ENCODE data around the gene ZCCHC7. TPM values are rescaled to one million over a fixed set of nuclear protein-coding genes. Genes with fewer than 3 reads are reported as not detected.

ZCCHC7 gene
- total and polyA plus RNA-seq, 2 of the 8 experiments (the other 6 are each of a cell fraction or from before 2014, with no cell fraction given), result 12.2 to 27.5 TPM

- FAIRE-seq, result no peak
- ChIA-PET CTCF (ENCODE audit: partially characterized antibody) (interaction anchor here (1.1 kb wide), 1 partner anchor 10 kb away, joined by 3 read pairs; no protein-coding TSS in a partner anchor), POLR2A (ENCODE audit: partially characterized antibody) (no interaction called here)
- no peaks in the 10 kb centered on the region for H3K27me3 ChIP-seq (replicated peaks in 1 of 4; ENCODE audit: control insufficient read depth in 3 of 4, extremely low read depth in 1 of 4, insufficient read depth in 3 of 4, low read length in 3 of 4)
- no peak overlapping the region for H2BK20ac ChIP-seq (ENCODE audit: low read length)
- no peak overlapping the region for H2BK12ac ChIP-seq (ENCODE audit: low read depth, low read length)
- no peaks in the 10 kb centered on the region for H3K4me1 ChIP-seq (replicated peaks in 1 of 4; ENCODE audit: control insufficient read depth in 3 of 4, insufficient read depth in 4 of 4, low read length in 3 of 4)
- H2AK5ac ChIP-seq (ENCODE audit: low read depth, low read length), result no peak overlapping the region
- H4K20me1 ChIP-seq (replicated peaks in 1 of 2; ENCODE audit: control insufficient read depth in 1 of 2, insufficient read depth in 2 of 2, low read length in 2 of 2), result peaks cover 0 to 2% of the 10 kb centered on the region in 2 experiments
- H2BK5ac ChIP-seq (ENCODE audit: low read depth, low read length), result no peak overlapping the region
- DNase-seq (ENCODE audit: low read depth in 1 of 2, low spot score in 2 of 2), result no peak
- H3K36me3 ChIP-seq (ENCODE audit: control insufficient read depth in 2 of 4, insufficient read depth in 4 of 4, low read length in 3 of 4), result no peaks in the 10 kb centered on the region; a peak in 1 of 8 replicates
- H3K23ac ChIP-seq (ENCODE audit: insufficient read length), result no peak overlapping the region
- no peaks in the 10 kb centered on the region for H3K79me1 ChIP-seq (ENCODE audit: low read depth, low read length)
- H4K5ac ChIP-seq (ENCODE audit: insufficient read length, low read depth, low read length), result no peak overlapping the region
- no peak overlapping the region for H3K4me3 ChIP-seq (ENCODE audit: extremely low read depth in 1 of 4, insufficient read depth in 2 of 4, low read depth in 3 of 4, low read length in 4 of 4)
- H2AFZ ChIP-seq (ENCODE audit: low read length), result no peak overlapping the region
- no peak overlapping the region for H2BK120ac ChIP-seq (replicated peaks; ENCODE audit: low read depth, low read length)
- no peak for TF ChIP-seq EZH2 (IDR thresholded peaks at IDR 0.05; ENCODE audit: low read depth, low read length, severe bottlenecking)
- TF ChIP-seq YY1 (IDR thresholded peaks at IDR 0.05; ENCODE audit: low read depth, low read length), result no peak
- no peak for TF ChIP-seq ASH2L (IDR thresholded peaks at IDR 0.05; ENCODE audit: low read length)
- no peak for TF ChIP-seq GABPA (IDR thresholded peaks at IDR 0.05; ENCODE audit: borderline replicate concordance, insufficient read depth, low read length)
- TF ChIP-seq SIRT6 (IDR thresholded peaks at IDR 0.05; ENCODE audit: low read length), result no peak
- TF ChIP-seq MAX (IDR thresholded peaks at IDR 0.05), result no peak
- no peak for TF ChIP-seq SP2 (IDR thresholded peaks at IDR 0.05; ENCODE audit: low read length)
- TF ChIP-seq MAFK (IDR thresholded peaks at IDR 0.05; ENCODE audit: low read depth, low read length), result no peak
- no peak for TF ChIP-seq CTCF (IDR thresholded peaks at IDR 0.05; ENCODE audit: control extremely low read depth in 1 of 3, insufficient read depth in 1 of 3, low read depth in 1 of 3, low read length in 3 of 3)
- no peak for TF ChIP-seq BCL11A (IDR thresholded peaks at IDR 0.05; ENCODE audit: low read depth in 2 of 2, low read length in 2 of 2)
- TF ChIP-seq HDAC2 (IDR thresholded peaks at IDR 0.05; ENCODE audit: borderline replicate concordance in 1 of 2, low read depth in 2 of 2, low read length in 2 of 2), result no peak
- TF ChIP-seq KDM5A (IDR thresholded peaks at IDR 0.05; ENCODE audit: low read length), result no peak
- no peak overlapping the region for H3K9ac ChIP-seq (replicated peaks in 1 of 4; ENCODE audit: extremely low read depth in 1 of 4, low read depth in 3 of 4, low read length in 3 of 4)
- H3K14ac ChIP-seq (ENCODE audit: insufficient read length), result no peak overlapping the region
- WGBS, 2 experiments (ENCODE audit: extremely low coverage in 1 of 2, insufficient coverage in 1 of 2, insufficient read length in 1 of 2, insufficient replicate concordance in 2 of 2, low coverage in 1 of 2, low lambda C conversion rate in 2 of 2, missing lambda C conversion rate in 1 of 2), result 96% methylated on average over 5 of the region's 5 CpGs; no CpG with 5 or more reads in 1 of the 2 experiments
- H3K79me2 ChIP-seq (ENCODE audit: control insufficient read depth in 1 of 2, insufficient read depth in 2 of 2, low read length in 2 of 2), result no peaks in the 10 kb centered on the region; a peak in 1 of 4 replicates
- H3K18ac ChIP-seq (ENCODE audit: extremely low read depth, low read length), result no peak overlapping the region
- no peaks in the 10 kb centered on the region for H3K23me2 ChIP-seq (ENCODE audit: low read depth, low read length)
- no peak overlapping the region for H3K4ac ChIP-seq (replicated peaks; ENCODE audit: insufficient read length, low read depth, low read length)
- no peak overlapping the region for H3K27ac ChIP-seq (ENCODE audit: low read depth, low read length)
- no peak overlapping the region for H4K8ac ChIP-seq (ENCODE audit: extremely low read depth, insufficient read depth, low read length)
- H3K4me2 ChIP-seq (ENCODE audit: insufficient read depth in 1 of 2, low read depth in 2 of 2, low read length in 2 of 2), result no peak overlapping the region
- H3K56ac ChIP-seq (replicated peaks; ENCODE audit: insufficient read length, low read depth, low read length), result no peak overlapping the region
- no peak overlapping the region for H2BK15ac ChIP-seq (ENCODE audit: low read length)
- H3K9me3 ChIP-seq (ENCODE audit: insufficient read depth in 2 of 2, low read depth in 1 of 2, low read length in 1 of 2), result no peaks in the 10 kb centered on the region
- H4K91ac ChIP-seq (replicated peaks; ENCODE audit: insufficient read length, low read length), result no peak overlapping the region
Observed at GRCh38 chr9:37269221-37269620, 148.8 kb downstream of the ZCCHC7 start.
